Endothelial cell of umbilical vein (primary cell): ENCODE data around the gene UBE2G1. TPM values are rescaled to one million over a fixed set of nuclear protein-coding genes. Genes with fewer than 3 reads are reported as not detected.

Source experiments
- BruUV-seq: library from RNA; stranded (reverse); fragments of 400-500 nt; replicated peaks from 2 replicates; lab custom pipeline; 2021; lab: Mats Ljungman, UMichigan
- CTCF ChIA-PET: fragments of 300-600, 350-600 bp; sonication (Branson Sonifier 250); formaldehyde crosslinking; loops from one replicate; lab custom pipeline; 2021; ENCODE audit warnings: antibody characterized with exemption, inconsistent platforms; lab: Charles Lee
- POLR2A ChIA-PET: fragments of 300-600, 350-600 bp; sonication (Branson Sonifier 250); formaldehyde crosslinking; loops from one replicate; lab custom pipeline; 2021; ENCODE audit warnings: antibody characterized with exemption, inconsistent platforms; lab: Charles Lee
- DNase-seq: peaks from one replicate; pipeline ENCODE4 v3.0.0-alpha.2; 2011; ENCODE audit warnings: low read depth, low spot score
- FAIRE-seq: peaks from 2 replicates; lab custom pipeline; 2011; peaks lifted over from hg19 to GRCh38; lab: Jason Lieb, UNC
- H2AFZ ChIP-seq: 2 replicates; pipeline ENCODE4 v1.6.0; 2012; ENCODE audit warnings: low read depth, low read length, control low read depth, inconsistent platforms
- H3K27ac ChIP-seq: 2 replicates; pipeline ENCODE4 v1.5.1; 2011; ENCODE audit warnings: low read depth, mild to moderate bottlenecking, control low read depth, low read length, moderate library complexity; ENCODE audit not compliant: insufficient read depth
- H3K27me3 ChIP-seq, 2 experiments: 2 replicates each; pipeline versions ENCODE4 v1.6.0 to v1.6.1; 2011; ENCODE audit warnings: low read length in 2 of 2, mixed read lengths in 1 of 2; ENCODE audit not compliant: control insufficient read depth in 2 of 2, insufficient read depth in 2 of 2
- H3K36me3 ChIP-seq, 2 experiments: 2 replicates in 1 of 2; 3 replicates in 1 of 2; pipeline ENCODE4 v1.5.1; 2011; ENCODE audit warnings: low read length in 2 of 2, mild to moderate bottlenecking in 1 of 2, moderate library complexity in 1 of 2; ENCODE audit not compliant: control insufficient read depth in 2 of 2, insufficient read depth in 2 of 2; ENCODE audit errors: extremely low read depth in 1 of 2
- H3K4me1 ChIP-seq: 3 replicates; pipeline ENCODE4 v1.5.1; 2011; ENCODE audit warnings: mild to moderate bottlenecking, low read length; ENCODE audit not compliant: control insufficient read depth, insufficient read depth; ENCODE audit errors: extremely low read depth
- H3K4me2 ChIP-seq: 2 replicates; pipeline ENCODE4 v1.6.1; 2011; ENCODE audit warnings: low read length, control low read depth, mixed read lengths; ENCODE audit not compliant: insufficient read depth
- H3K4me3 ChIP-seq, 3 experiments: fragments of 200-600 bp in 1 of 3; sonication (generic), shearing (Covaris generic) in 1 of 3; replicated peaks in 1 of 3; 2 replicates each; pipeline ENCODE4 v1.5.1; 2011 to 2016; ENCODE audit warnings: control low read depth in 3 of 3, low read length in 3 of 3, mild to moderate bottlenecking in 2 of 3, inconsistent platforms in 1 of 3, low read depth in 1 of 3, moderate library complexity in 1 of 3; ENCODE audit not compliant: insufficient read depth in 1 of 3
- H3K79me2 ChIP-seq: 2 replicates; pipeline ENCODE4 v1.6.0; 2012; ENCODE audit warnings: low read length, inconsistent platforms; ENCODE audit not compliant: control insufficient read depth, insufficient read depth
- H3K9ac ChIP-seq: replicated peaks from 2 replicates; pipeline ENCODE3; 2011; ENCODE audit warnings: low read length, control low read depth; ENCODE audit not compliant: insufficient read depth; ENCODE audit errors: extremely low read depth
- H3K9me1 ChIP-seq: replicated peaks from 3 replicates; pipeline ENCODE4 v1.6.0; 2011; ENCODE audit warnings: mild to moderate bottlenecking, low read length; ENCODE audit not compliant: control insufficient read depth, insufficient read depth; ENCODE audit errors: extremely low read depth
- H3K9me3 ChIP-seq: replicated peaks from 2 replicates; pipeline ENCODE4 v1.5.1; 2012; ENCODE audit warnings: low read length, inconsistent platforms; ENCODE audit not compliant: control insufficient read depth, insufficient read depth
- H4K20me1 ChIP-seq: replicated peaks from 2 replicates; pipeline ENCODE3; 2011; ENCODE audit warnings: mild to moderate bottlenecking, low read length; ENCODE audit not compliant: control insufficient read depth, insufficient read depth; ENCODE audit errors: extremely low read depth
- EZH2 ChIP-seq: IDR thresholded peaks from 2 replicates; pipeline ENCODE4 v1.6.1; 2012; ENCODE audit warnings: borderline replicate concordance, low read depth, mild to moderate bottlenecking, moderate library complexity, low read length, inconsistent platforms; ENCODE audit not compliant: severe bottlenecking
- FOS ChIP-seq: IDR thresholded peaks from 2 replicates; pipeline ENCODE4 v1.6.1; 2011; ENCODE audit warnings: mild to moderate bottlenecking, low read length, moderate library complexity, borderline replicate concordance; ENCODE audit not compliant: insufficient read depth
- GATA2 ChIP-seq: IDR thresholded peaks from 2 replicates; pipeline ENCODE4 v1.7.0; 2011; ENCODE audit warnings: low read depth, mild to moderate bottlenecking, moderate library complexity, mixed read lengths, low read length; ENCODE audit not compliant: insufficient read length, insufficient read depth
- MAX ChIP-seq: IDR thresholded peaks from 2 replicates; pipeline ENCODE4 v1.6.1; 2011; ENCODE audit not compliant: insufficient read depth, insufficient read length
- POLR2A ChIP-seq: IDR thresholded peaks from 2 replicates; pipeline ENCODE4 v1.6.1; 2012; ENCODE audit warnings: low read depth, mild to moderate bottlenecking, control low read depth, low read length
- dilution Hi-C: fragments of 300-500 bp; cut with MboI; formaldehyde crosslinking; loops from one replicate; pipeline ENCODE4 v1.15.0; 2019; ENCODE audit warnings: low sequenced_read_pairs; ENCODE audit not compliant: extremely low pct_ligation_motif_present
- intact Hi-C: fragments of 100-400 bp; cut with micrococcal nuclease; formaldehyde crosslinking; loops from one replicate; pipeline ENCODE4 v1.10.0; 2022
- polyA plus RNA-seq, 4 experiments: library from polyadenylated mRNA; depleted of rRNA in 3 of 4; stranded (reverse) in 3 of 4; unstranded in 1 of 4; fragments of >200 nt; gene quantifications; 2 replicates each; pipeline versions ENCODE4 v1.2.1 to v1.2.3, GENCODE V29; 2011 to 2012; ENCODE audit warnings: missing spikeins in 1 of 4
- total RNA-seq: library from RNA; stranded (reverse); gene quantifications from 2 replicates; pipeline ENCODE4 v1.2.3, GENCODE V29; 2021
- TF ChIP-seq, protein P1 (sequence below), 2 donors: IDR thresholded peaks; 1 replicate in 1 of 2; 2 replicates in 1 of 2; pipeline ENCODE4 v1.5.1; 2011; ENCODE audit warnings: low read length in 2 of 2, mild to moderate bottlenecking in 2 of 2, moderate library complexity in 2 of 2, control low read depth in 1 of 2, inconsistent platforms in 1 of 2, low read depth in 1 of 2; ENCODE audit not compliant: insufficient read depth in 1 of 2; ENCODE audit errors: extremely low read depth in 1 of 2

UBE2G1 gene
- total and polyA plus RNA-seq, 2 donors (not counting 3 experiments of a cell fraction or from before 2014, with no cell fraction given): 29.2 to 79.6 TPM

- TF ChIP-seq EZH2: no peak
- no peak for TF ChIP-seq GATA2
- TF ChIP-seq FOS: no peak
- TF ChIP-seq MAX: no peak
- Histone ChIP-seq H4K20me1 (no peaks in the 10 kb centered on the region), H3K36me3 (no peaks in the 10 kb centered on the region), H3K27ac (no peak overlapping the region), H2AFZ (no peak overlapping the region), H3K4me1 (no peaks in the 10 kb centered on the region), H3K9me1 (no peaks in the 10 kb centered on the region), H3K27me3 (no peaks in the 10 kb centered on the region), H3K79me2 (no peaks in the 10 kb centered on the region), H3K9ac (no peak overlapping the region), H3K9me3 (no peaks in the 10 kb centered on the region), H3K4me2 (no peak overlapping the region), H3K4me3 (no peak overlapping the region)
- dilution Hi-C loops: no loop called here
- ChIA-PET CTCF (interaction anchor here (1.1 kb wide), 1 partner anchor 195 kb away, joined by 4 read pairs; no protein-coding TSS in a partner anchor), POLR2A (no interaction called here)
- no peak for DNase-seq
- FAIRE-seq: no peak
- intact Hi-C loops: no loop called here
- BruUV-seq: no TSS peak
These were observed 28.6 kb upstream of the UBE2G1 start for GRCh38 chr17:4395111-4395478.

DNA sequence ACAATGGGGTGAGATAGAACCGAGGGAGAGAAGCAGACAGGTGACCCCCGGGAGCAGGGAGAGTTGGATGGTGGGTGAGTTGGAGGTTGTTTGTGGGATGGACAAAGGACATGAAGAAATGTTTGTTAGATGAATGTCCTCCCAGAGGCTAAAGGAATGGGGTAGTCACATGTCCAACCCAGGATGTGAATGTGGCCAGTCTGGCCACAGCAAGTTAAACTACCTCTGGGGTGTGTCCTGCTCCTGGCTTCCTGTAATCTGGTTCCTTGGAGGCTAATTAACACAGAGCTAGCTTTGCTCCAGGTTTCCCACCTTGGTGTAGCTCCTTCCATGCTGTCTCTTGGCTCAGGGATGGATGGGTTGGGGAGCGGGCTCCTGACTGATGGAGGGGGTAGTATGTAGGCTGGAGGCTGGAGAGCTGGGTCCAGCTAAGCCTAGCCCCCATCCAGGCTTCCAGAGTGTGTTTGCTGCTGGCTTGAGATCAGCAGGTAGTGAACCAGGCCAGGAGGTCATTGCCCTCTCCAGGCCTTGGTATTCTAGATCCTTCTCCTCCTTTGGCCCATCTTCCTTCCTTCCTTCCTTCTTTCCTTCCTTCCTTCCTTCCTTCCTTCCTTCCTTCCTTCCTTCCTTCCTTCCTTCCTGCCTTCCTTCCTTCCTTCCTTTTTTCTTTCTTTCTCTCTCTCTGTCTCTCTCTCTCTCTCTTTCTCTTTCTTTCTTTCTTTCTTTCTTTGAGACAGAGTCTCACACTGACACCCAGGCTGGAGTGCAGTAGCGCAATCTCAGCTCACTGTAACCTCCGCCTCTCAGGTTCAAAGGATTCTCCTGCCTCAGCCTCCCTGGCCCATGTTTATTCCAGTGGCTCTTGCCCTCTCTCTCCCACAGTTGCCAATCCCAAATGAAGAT lies 28.0 kb upstream of the UBE2G1 start:
- dilution Hi-C loops (no loop called here), intact Hi-C loops (no loop called here)
- Histone ChIP-seq H3K9me3 (no peaks in the 10 kb centered on the region), H3K79me2 (no peaks in the 10 kb centered on the region), H4K20me1 (no peaks in the 10 kb centered on the region), H3K36me3 (no peaks in the 10 kb centered on the region), H3K27me3 (no peaks in the 10 kb centered on the region), H3K4me2 (no peak overlapping the region), H3K4me1 (no peaks in the 10 kb centered on the region), H2AFZ (no peak overlapping the region), H3K27ac (no peak overlapping the region), H3K4me3 (no peak overlapping the region), H3K9ac (no peak overlapping the region), H3K9me1 (no peaks in the 10 kb centered on the region)
- ChIA-PET CTCF (interaction anchor here (1.1 kb wide), 1 partner anchor 195 kb away, joined by 4 read pairs; no protein-coding TSS in a partner anchor), POLR2A (no interaction called here)
- DNase-seq: no peak
- BruUV-seq: no TSS peak
- no peak for FAIRE-seq
- TF ChIP-seq EZH2 (no peak), POLR2A (no peak), GATA2 (no peak), MAX (no peak)
- TF ChIP-seq, protein P1, sequence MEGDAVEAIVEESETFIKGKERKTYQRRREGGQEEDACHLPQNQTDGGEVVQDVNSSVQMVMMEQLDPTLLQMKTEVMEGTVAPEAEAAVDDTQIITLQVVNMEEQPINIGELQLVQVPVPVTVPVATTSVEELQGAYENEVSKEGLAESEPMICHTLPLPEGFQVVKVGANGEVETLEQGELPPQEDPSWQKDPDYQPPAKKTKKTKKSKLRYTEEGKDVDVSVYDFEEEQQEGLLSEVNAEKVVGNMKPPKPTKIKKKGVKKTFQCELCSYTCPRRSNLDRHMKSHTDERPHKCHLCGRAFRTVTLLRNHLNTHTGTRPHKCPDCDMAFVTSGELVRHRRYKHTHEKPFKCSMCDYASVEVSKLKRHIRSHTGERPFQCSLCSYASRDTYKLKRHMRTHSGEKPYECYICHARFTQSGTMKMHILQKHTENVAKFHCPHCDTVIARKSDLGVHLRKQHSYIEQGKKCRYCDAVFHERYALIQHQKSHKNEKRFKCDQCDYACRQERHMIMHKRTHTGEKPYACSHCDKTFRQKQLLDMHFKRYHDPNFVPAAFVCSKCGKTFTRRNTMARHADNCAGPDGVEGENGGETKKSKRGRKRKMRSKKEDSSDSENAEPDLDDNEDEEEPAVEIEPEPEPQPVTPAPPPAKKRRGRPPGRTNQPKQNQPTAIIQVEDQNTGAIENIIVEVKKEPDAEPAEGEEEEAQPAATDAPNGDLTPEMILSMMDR (IDR thresholded peaks at IDR 0.05; ENCODE audit: extremely low read depth in 1 of 2, insufficient read depth in 1 of 2, low read depth in 1 of 2, low read length in 2 of 2): no peak
